Suppressor macrophage treated with lipopolysaccharide for 1 hour (primary cell): ENCODE results near the gene BACH2.

Source experiments
- DNase-seq, 3 donors: peaks; one replicate each; pipeline ENCODE4 v3.0.0-alpha.2; 2020 to 2022

The BACH2 gene

GRCh38 chr6:89956182-89956581 is 340.5 kb downstream of the BACH2 start:
- DNase-seq: peak in 2 of 3 donors; percentile 27 to 43

- DNase-seq: no peak
Measured at GRCh38 chr6:89955364-89955763, 341.3 kb downstream of the BACH2 start.

GRCh38 chr6:89954721-89955148 is 341.9 kb downstream of the BACH2 start:
- peak in 1 of 3 donors; percentile 23 for DNase-seq

GRCh38 chr6:89952686-89953085 is 344.0 kb downstream of the BACH2 start:
- peak; percentile 49 to 64 (median 63) for DNase-seq

GRCh38 chr6:89952105-89952671 is 344.5 kb downstream of the BACH2 start:
- no peak for DNase-seq

- DNase-seq: no peak
Measured at GRCh38 chr6:89951574-89952104, 345.0 kb downstream of the BACH2 start.

GRCh38 chr6:89950879-89951391 is 345.7 kb downstream of the BACH2 start:
- peak in 2 of 3 donors; percentile 24 to 26 for DNase-seq

- DNase-seq: no peak
Measured at GRCh38 chr6:89950446-89950845, 346.2 kb downstream of the BACH2 start.

GRCh38 chr6:89948876-89949275 is 347.8 kb downstream of the BACH2 start:
- DNase-seq: no peak

- DNase-seq: peak; percentile 44 to 69 (median 52)
Measured at GRCh38 chr6:89944826-89945407, 351.7 kb downstream of the BACH2 start.

- DNase-seq: no peak
Measured at GRCh38 chr6:89944181-89944755, 352.4 kb downstream of the BACH2 start.

- no peak for DNase-seq
Measured at GRCh38 chr6:89942601-89943000, 354.0 kb downstream of the BACH2 start.

- DNase-seq: no peak
Measured at GRCh38 chr6:89941763-89942497, 354.7 kb downstream of the BACH2 start.

- no peak for DNase-seq
Measured at GRCh38 chr6:89941031-89941762, 355.4 kb downstream of the BACH2 start.

GRCh38 chr6:89940225-89941027 is 356.2 kb downstream of the BACH2 start:
- DNase-seq: peak; percentile 79 to 90 (median 87)

GRCh38 chr6:89939144-89939543 is 357.5 kb downstream of the BACH2 start:
- no peak for DNase-seq

- no peak for DNase-seq
Measured at GRCh38 chr6:89938014-89938413, 358.6 kb downstream of the BACH2 start.

- DNase-seq: no peak
Measured at GRCh38 chr6:89936177-89936576, 360.5 kb downstream of the BACH2 start.

GRCh38 chr6:89934685-89935366 is 361.8 kb downstream of the BACH2 start:
- no peak for DNase-seq

GRCh38 chr6:89932245-89932802 is 364.3 kb downstream of the BACH2 start:
- DNase-seq: no peak

- DNase-seq: no peak
Measured at GRCh38 chr6:89930789-89931188, 365.9 kb downstream of the BACH2 start.
